ENCODE data around the gene NGB.

Gene NGB

GRCh38 chr14:77265561-77266335, 5.3 kb downstream of the NGB start:
- peak in 4 of 56 donors; percentile 2 to 8 (median 8) for DNase-seq

- no peak for DNase-seq
Observed at GRCh38 chr14:77265187-77265515, 5.9 kb downstream of the NGB start.

- DNase-seq, result no peak
Observed at GRCh38 chr14:77264466-77265186, 6.4 kb downstream of the NGB start.

- DNase-seq, result peak in 18 of 56 donors; percentile 5 to 46 (median 15)
Observed at GRCh38 chr14:77260631-77261030, 10.4 kb downstream of the NGB start.

GRCh38 chr14:77260199-77260598, 10.8 kb downstream of the NGB start:
- DNase-seq, result no peak

GRCh38 chr14:77259025-77259715, 11.8 kb downstream of the NGB start:
- DNase-seq, result no peak

GRCh38 chr14:77258566-77258965, 12.4 kb downstream of the NGB start:
- no peak for DNase-seq

- no peak for DNase-seq
Observed at GRCh38 chr14:77257700-77258099, 13.3 kb downstream of the NGB start.

GRCh38 chr14:77256694-77257093, 14.3 kb downstream of the NGB start:
- no peak for DNase-seq

- DNase-seq, result no peak
Observed at GRCh38 chr14:77253333-77254190, 17.4 kb downstream of the NGB start.

GRCh38 chr14:77251870-77252269, 19.1 kb downstream of the NGB start:
- DNase-seq, result no peak

GRCh38 chr14:77250927-77251326, 20.1 kb downstream of the NGB start:
- DNase-seq, result no peak

GRCh38 chr14:77249286-77249685, 21.7 kb downstream of the NGB start:
- no peak for DNase-seq

GRCh38 chr14:77248666-77249065, 22.3 kb downstream of the NGB start:
- no peak for DNase-seq

- DNase-seq, result no peak
Observed at GRCh38 chr14:77246784-77247183, 24.2 kb downstream of the NGB start.

- no peak for DNase-seq
Observed at GRCh38 chr14:77245820-77246219, 25.2 kb downstream of the NGB start.

- no peak for DNase-seq
Observed at GRCh38 chr14:77243853-77244252, 27.2 kb downstream of the NGB start.

GRCh38 chr14:77242752-77243151, 28.3 kb downstream of the NGB start:
- no peak for DNase-seq

- DNase-seq, result no peak
Observed at GRCh38 chr14:77241955-77242354, 29.1 kb downstream of the NGB start.

GRCh38 chr14:77240336-77240915, 30.6 kb downstream of the NGB start:
- no peak for DNase-seq

- DNase-seq, result no peak
Observed at GRCh38 chr14:77239412-77239811, 31.6 kb downstream of the NGB start.

Data from amygdala (tissue), 56 donors.